ENCODE results near the gene AP2B1. TPM values are rescaled to one million over a fixed set of nuclear protein-coding genes. Genes with fewer than 3 reads are reported as not detected.

AP2B1 gene
- total RNA-seq, 2 donors from 2014 or later, result 220 to 274 TPM

GRCh38 chr17:35575759-35576158 is 11.4 kb upstream of the AP2B1 start:
- Histone ChIP-seq H3K27me3 (no peaks in the 10 kb centered on the region), H3K9ac (ENCODE audit: low read depth in 2 of 2, low read length in 2 of 2) (no peak overlapping the region), H3K4me1 (peaks cover 8% of the 10 kb centered on the region), H3K27ac (no peak overlapping the region), H3K4me3 (no peak overlapping the region), H3K9me3 (no peaks in the 10 kb centered on the region), H3K36me3 (no peaks in the 10 kb centered on the region)
- TF ChIP-seq CTCF (IDR thresholded peaks at IDR 0.05), result no peak
- intact Hi-C loops (cut with DNase I), result no loop called here
- no peak for DNase-seq

GRCh38 chr17:35577830-35578196 is 9.3 kb upstream of the AP2B1 start:
- Histone ChIP-seq H3K4me3 (peak overlapping the region; percentile 59), H3K36me3 (no peaks in the 10 kb centered on the region), H3K4me1 (peaks cover 8% of the 10 kb centered on the region), H3K27ac (peak overlapping the region; percentile 76), H3K9ac (ENCODE audit: low read depth in 2 of 2, low read length in 2 of 2) (peak overlapping the region; percentile 91 to 95), H3K9me3 (no peaks in the 10 kb centered on the region), H3K27me3 (no peaks in the 10 kb centered on the region)
- no peak for TF ChIP-seq CTCF (IDR thresholded peaks at IDR 0.05)
- DNase-seq, result peak; percentile 29
- intact Hi-C loops (cut with DNase I), result no loop called here

- peak within 1 kb of the TSS; percentile 59 for H3K4me3 ChIP-seq
- no peak for TF ChIP-seq CTCF (IDR thresholded peaks at IDR 0.05)
- H3K9me3 ChIP-seq, result no peaks in the 10 kb centered on the region
These were observed 8.8 kb upstream of the AP2B1 start, which contains the start of gene PEX12 for GRCh38 chr17:35578197-35578928. Gene PEX12, minus strand, starts transcription at chr17:35578571. Its CDS starts 550 bp downstream, at chr17:35578021.

GRCh38 chr17:35578929-35579432 is 8.1 kb upstream of the AP2B1 start:
- H3K27me3 ChIP-seq, result no peaks in the 10 kb centered on the region
- no peak for DNase-seq
- H3K9me3 ChIP-seq, result no peaks in the 10 kb centered on the region
- peak overlapping the region; percentile 59 for H3K4me3 ChIP-seq
- peaks cover 8% of the 10 kb centered on the region for H3K4me1 ChIP-seq
- peak overlapping the region; percentile 91 to 95 for H3K9ac ChIP-seq (ENCODE audit: low read depth in 2 of 2, low read length in 2 of 2)
- peak overlapping the region; percentile 76 for H3K27ac ChIP-seq
- intact Hi-C loops (cut with DNase I), result no loop called here
- no peak for TF ChIP-seq CTCF (IDR thresholded peaks at IDR 0.05)
- no peaks in the 10 kb centered on the region for H3K36me3 ChIP-seq

More at GRCh38 chr17:35578197-35578928, 8.8 kb upstream of the AP2B1 start, which contains the start of gene PEX12:
- H3K9ac ChIP-seq (ENCODE audit: low read depth in 2 of 2, low read length in 2 of 2), result peak within 1 kb of the TSS; percentile 91 to 95
- DNase-seq, result peak; percentile 93
- H3K27me3 ChIP-seq, result no peaks in the 10 kb centered on the region
- intact Hi-C loops (cut with DNase I), result no loop called here
- peaks cover 8% of the 10 kb centered on the region for H3K4me1 ChIP-seq
- H3K36me3 ChIP-seq, result no peaks in the 10 kb centered on the region
- H3K27ac ChIP-seq, result peak within 1 kb of the TSS; percentile 76

GRCh38 chr17:35584061-35584460 is 3.1 kb upstream of the AP2B1 start:
- Histone ChIP-seq H3K27me3 (no peaks in the 10 kb centered on the region), H3K4me3 (no peak overlapping the region), H3K36me3 (no peaks in the 10 kb centered on the region), H3K27ac (no peak overlapping the region), H3K9me3 (no peaks in the 10 kb centered on the region), H3K9ac (ENCODE audit: low read depth in 2 of 2, low read length in 2 of 2) (no peak overlapping the region), H3K4me1 (peaks cover 6% of the 10 kb centered on the region)
- DNase-seq, result no peak
- TF ChIP-seq CTCF (IDR thresholded peaks at IDR 0.05), result no peak
- intact Hi-C loops (cut with DNase I), result no loop called here
